ENCODE measurements around the gene ZNF277. TPM values are rescaled to one million over a fixed set of nuclear protein-coding genes. Genes with fewer than 3 reads are reported as not detected.
A peak's percentile ranks its signal among the peaks of the same experiment; 100 is the strongest.

Gene ZNF277
- total RNA-seq, 4 donors from 2014 or later, result 18.3 to 25.6 (median 19.5) TPM

DNA sequence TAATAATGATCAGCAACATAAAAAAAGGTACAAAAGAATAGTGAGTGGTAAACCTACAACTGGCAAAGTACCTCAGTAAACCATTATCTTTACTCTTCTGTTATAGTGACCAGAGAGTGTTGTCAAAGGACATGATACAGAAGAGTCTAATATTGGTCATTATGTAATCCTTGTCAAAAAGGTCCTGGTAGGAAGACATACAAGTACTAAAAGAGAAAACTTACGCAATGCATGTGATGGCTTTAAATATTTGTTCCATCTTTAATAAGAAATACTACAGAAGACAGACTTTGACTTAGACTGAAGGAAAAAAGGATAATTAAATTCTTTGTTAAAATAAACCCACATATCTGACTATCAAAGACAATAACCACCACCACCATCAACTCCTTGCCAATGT lies 6.8 kb upstream of the ZNF277 start:
- H3K36me3 ChIP-seq, result no peaks in the 10 kb centered on the region
- DNase-seq, result no peak
- TF ChIP-seq, protein P1, sequence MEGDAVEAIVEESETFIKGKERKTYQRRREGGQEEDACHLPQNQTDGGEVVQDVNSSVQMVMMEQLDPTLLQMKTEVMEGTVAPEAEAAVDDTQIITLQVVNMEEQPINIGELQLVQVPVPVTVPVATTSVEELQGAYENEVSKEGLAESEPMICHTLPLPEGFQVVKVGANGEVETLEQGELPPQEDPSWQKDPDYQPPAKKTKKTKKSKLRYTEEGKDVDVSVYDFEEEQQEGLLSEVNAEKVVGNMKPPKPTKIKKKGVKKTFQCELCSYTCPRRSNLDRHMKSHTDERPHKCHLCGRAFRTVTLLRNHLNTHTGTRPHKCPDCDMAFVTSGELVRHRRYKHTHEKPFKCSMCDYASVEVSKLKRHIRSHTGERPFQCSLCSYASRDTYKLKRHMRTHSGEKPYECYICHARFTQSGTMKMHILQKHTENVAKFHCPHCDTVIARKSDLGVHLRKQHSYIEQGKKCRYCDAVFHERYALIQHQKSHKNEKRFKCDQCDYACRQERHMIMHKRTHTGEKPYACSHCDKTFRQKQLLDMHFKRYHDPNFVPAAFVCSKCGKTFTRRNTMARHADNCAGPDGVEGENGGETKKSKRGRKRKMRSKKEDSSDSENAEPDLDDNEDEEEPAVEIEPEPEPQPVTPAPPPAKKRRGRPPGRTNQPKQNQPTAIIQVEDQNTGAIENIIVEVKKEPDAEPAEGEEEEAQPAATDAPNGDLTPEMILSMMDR (IDR thresholded peaks at IDR 0.05), result no peak
- no peak for TF ChIP-seq POLR2A (IDR thresholded peaks at IDR 0.05)
- no peak overlapping the region for H3K4me3 ChIP-seq
- no peak overlapping the region for H3K27ac ChIP-seq
- H3K4me1 ChIP-seq, result no peaks in the 10 kb centered on the region
- no peaks in the 10 kb centered on the region for H3K27me3 ChIP-seq
- no peaks in the 10 kb centered on the region for H3K9me3 ChIP-seq

DNA sequence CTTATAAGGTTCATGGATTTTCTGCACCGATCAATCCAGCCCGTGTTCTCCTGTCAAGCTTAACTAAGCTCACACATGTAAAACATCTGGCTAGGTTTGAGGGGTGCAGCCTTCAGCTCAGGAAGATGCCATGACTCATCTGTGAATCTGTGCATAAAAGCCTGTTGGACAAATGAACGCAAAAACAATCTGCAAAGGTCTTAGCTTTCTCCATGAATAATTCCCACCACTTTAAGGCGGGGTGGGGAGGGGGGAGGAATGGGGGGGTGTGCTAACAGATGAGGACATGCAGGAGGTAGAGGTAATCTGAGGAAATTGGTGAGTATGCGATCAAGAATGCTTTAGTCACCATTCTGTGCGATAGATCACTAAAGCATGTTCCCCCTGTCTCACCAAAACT lies 5.1 kb upstream of the ZNF277 start:
- no peak for DNase-seq
- Histone ChIP-seq H3K27ac (no peak overlapping the region), H3K4me1 (peaks cover 0 to 4% (median 0%) of the 10 kb centered on the region in 4 donors), H3K9me3 (no peaks in the 10 kb centered on the region), H3K4me3 (no peak overlapping the region), H3K36me3 (no peaks in the 10 kb centered on the region), H3K27me3 (no peaks in the 10 kb centered on the region)
- TF ChIP-seq POLR2A (IDR thresholded peaks at IDR 0.05), result no peak
- TF ChIP-seq, protein P1 (IDR thresholded peaks at IDR 0.05), result no peak

DNA sequence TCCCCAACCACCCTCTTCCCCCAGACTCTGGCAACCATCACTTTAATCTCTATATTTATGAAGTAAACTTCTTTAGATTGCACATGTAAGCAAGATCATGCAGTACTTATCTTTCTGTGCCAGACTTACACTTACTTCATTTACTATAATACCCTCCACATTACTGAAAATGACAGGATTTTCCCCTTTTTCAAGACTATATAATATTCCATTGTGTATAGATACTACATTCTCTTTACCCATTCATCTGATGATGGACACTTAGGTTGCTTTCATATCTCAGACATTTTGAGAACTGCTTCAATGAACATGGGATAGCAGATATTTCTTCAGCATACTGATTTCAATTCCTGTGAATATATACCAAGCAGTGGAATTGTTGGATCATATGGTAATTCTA lies 4.7 kb upstream of the ZNF277 start:
- H3K4me1 ChIP-seq, result peaks cover 0 to 4% (median 0%) of the 10 kb centered on the region in 4 donors
- DNase-seq, result no peak
- TF ChIP-seq POLR2A (IDR thresholded peaks at IDR 0.05), result no peak
- TF ChIP-seq, protein P1 (IDR thresholded peaks at IDR 0.05), result no peak

DNA sequence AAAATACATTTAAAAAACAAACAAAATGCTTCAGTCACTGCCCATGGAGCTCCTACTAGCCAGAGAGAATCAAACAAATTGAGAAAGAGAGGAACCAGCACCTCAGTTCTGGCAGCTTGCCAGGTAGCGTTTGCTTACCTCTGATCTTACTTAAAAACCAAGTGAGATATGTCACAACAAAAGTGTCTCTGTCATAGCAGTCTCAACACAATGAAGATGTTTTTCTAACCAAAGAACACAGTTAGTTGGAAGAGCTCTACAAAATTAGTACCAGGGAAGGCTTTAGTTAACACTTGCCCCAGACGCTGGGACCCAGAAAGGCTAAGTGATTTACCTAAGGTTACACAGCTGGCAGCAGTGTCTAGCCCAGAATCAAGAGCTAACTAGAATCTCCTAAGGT lies 3.7 kb upstream of the ZNF277 start:
- Histone ChIP-seq H3K4me3 (no peak overlapping the region), H3K4me1 (peaks cover 0 to 5% (median 2%) of the 10 kb centered on the region in 4 donors), H3K9me3 (no peaks in the 10 kb centered on the region), H3K27me3 (no peaks in the 10 kb centered on the region), H3K27ac (no peak overlapping the region), H3K36me3 (no peaks in the 10 kb centered on the region)
- TF ChIP-seq, protein P1 (IDR thresholded peaks at IDR 0.05), result no peak
- TF ChIP-seq POLR2A (IDR thresholded peaks at IDR 0.05), result no peak
- DNase-seq, result peak in 2 of 3 donors; percentile 38 to 64

More for the DNA sequence above, 4.7 kb upstream of the ZNF277 start:
- no peak overlapping the region for H3K4me3 ChIP-seq
- no peaks in the 10 kb centered on the region for H3K27me3 ChIP-seq
- no peak overlapping the region for H3K27ac ChIP-seq
- no peaks in the 10 kb centered on the region for H3K9me3 ChIP-seq
- H3K36me3 ChIP-seq, result no peaks in the 10 kb centered on the region

DNA sequence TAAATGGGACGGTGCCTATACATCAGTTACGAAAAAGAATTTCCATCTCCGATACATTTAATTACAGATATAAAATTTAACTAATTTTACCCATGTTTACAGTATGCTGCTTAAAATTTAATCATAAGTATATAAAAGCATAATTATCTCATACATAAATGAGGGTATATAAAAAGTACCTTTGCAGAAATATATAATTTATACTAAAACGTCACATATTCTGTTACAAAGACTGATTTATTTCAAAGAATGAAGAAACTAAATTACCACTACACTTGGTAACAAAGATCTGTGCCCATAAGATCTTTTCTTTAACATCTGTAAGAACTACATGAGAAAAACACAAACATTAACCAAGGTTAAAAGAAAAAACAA lies 3.1 kb upstream of the ZNF277 start:
- H3K4me1 ChIP-seq, result peaks cover 0 to 5% (median 2%) of the 10 kb centered on the region in 4 donors
- H3K9me3 ChIP-seq, result no peaks in the 10 kb centered on the region
- DNase-seq, result no peak
- H3K36me3 ChIP-seq, result no peaks in the 10 kb centered on the region
- no peak overlapping the region for H3K4me3 ChIP-seq
- no peaks in the 10 kb centered on the region for H3K27me3 ChIP-seq
- TF ChIP-seq, protein P1 (IDR thresholded peaks at IDR 0.05), result no peak
- TF ChIP-seq POLR2A (IDR thresholded peaks at IDR 0.05), result no peak
- no peak overlapping the region for H3K27ac ChIP-seq
